Measurements from ENCODE around the gene ITPRIPL2.

The ITPRIPL2 gene

DNA sequence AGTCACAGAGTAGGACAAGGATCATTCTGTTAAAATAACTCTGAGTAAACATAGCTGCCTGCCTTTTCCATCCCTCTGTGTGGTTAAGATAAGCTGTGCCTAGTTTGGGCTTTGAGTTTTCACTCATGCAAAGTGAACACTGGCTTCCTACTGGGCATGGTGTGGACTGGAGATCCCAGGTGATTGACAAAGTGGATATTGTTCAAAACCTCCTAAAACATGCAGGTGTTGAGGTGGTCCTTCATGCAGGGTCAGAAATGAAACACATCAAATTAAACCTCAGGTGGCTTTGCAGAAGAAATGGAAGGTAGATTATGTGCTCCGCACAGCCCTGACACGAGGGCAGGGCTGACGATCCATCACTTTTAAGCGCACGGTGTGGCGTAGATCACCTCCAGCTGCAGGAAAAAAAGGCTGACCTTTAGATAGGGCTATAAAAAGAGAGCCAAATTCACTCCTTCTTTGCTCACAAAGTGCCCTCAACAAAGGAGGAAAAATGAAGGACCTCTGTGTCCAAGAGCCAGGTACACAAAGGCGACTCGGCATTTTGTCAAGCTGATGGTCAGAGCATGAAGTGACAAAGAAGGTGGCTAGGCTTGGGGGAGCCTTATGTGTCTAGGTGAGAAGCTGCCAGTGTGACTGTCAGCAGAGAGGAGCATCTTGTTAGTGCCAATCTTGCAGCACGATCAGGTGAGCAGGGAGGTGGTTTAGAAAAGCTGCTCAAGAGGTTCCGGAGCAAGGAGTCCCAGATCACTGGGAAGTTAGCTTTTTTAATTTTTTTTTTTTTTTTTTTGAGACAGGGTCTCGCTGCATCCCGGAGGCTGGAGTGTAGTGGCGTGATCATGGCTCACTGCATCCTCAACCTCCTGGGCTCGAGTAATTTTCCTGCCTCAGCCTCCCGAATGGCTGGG lies 19.9 kb upstream of the ITPRIPL2 start:
- DNase-seq = no peak

DNA sequence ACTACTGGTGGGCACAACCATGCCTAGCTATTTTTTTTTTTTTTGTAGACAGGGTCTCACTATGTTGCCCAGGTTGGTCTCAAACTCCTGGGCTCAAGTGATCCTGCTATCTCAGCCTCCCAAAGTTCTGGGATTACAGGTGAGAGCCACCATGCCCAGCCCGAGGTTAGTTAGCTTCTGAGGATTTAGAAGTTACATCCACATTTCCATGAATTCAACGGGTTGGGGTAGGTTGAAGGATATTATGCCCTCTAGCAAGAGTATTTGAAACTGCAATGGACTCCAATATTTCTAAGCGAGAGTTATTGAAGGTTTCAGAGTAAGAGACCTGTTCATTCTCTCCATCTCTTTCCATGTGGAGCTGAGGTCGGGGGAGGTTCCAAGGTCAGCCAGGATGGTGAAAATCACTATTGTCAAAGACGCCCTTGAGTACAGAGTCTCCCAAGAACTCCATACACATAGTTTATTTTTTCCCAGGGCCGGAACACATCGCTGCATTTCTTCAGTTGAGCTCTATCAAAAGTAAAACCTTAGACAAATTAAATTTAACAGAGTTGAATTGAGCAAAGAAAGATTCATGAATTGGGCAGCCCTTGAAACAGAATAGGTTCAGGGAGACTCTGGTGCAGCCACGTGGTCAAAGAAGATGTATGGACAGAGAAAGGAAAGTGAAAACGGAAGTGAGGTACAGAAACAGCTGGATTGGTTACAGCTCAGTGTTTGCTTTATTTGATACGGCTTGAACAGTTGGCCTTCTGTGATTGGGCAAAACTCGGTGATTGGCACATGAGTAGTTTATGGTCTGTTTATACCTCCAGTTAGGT lies 19.0 kb upstream of the ITPRIPL2 start:
- DNase-seq = no peak

DNA sequence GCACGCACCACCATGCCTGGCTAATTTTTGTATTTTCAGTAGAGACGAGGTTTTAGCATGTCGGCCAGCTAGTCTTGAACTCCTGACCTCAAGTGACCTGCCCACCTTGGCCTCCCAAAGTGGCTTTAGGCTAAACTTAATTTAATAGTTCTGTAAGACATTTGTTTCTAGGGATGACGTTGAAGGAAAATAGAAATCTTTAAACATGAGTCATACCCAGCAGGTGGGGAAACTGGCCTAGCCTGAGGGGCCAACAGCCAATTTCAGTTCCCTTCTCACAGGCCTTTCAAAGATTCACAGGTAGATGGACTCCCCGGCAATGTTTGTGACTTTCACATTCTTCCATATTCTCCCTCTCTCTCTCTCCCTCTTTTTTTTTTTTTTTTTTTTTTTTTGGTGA lies 18.1 kb upstream of the ITPRIPL2 start:
- no peak for DNase-seq

DNA sequence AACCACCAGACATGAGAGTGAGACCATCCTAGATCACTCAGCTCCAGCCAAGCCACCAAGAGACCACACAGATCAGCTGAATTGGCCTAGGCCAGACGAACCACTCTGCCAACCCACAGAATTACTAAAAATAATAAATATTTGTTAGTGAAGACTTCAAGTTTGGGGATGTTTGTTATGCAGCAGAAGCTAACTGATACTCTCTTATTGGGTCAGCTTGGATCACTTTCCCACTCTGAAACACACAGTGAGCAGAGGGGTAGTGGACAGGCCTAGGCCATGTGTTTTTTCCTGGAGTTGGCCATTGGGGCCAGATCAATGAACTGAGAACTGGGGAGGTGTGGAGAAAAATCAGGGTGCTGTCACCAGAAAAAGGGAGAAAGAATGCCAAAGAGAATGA lies 15.6 kb upstream of the ITPRIPL2 start:
- no peak for DNase-seq

DNA sequence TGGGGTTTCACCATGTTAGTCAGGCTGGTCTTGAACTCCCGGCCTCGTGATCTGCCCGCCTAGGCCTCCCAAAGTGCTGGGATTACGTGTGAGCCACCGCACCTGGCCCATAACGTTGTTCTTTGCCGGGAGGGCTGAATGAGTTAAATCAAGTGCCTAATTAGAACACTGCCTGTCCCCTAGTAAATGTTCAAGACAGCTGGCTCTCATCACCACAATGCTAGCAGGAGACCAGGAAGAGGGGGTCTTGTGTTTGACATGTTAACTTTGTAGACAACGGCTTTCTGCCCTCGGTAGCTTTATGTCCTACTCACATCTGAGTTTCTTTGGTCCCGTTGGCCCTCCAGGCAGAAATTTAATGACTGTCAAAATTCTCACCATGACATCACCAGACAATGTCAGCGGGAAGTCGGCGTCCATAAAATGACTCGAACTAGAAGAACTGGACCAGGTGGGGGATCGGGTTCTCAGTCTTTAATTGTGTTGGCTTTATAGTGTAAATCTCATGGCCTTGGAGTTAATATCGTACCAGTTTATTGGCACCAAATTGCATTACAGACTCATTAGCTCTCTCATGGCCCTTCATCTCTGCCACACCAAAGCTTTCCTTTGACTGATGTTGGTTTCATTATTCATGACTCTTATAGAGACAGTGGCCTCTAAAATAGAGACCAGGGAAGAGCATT lies 11.4 kb upstream of the ITPRIPL2 start:
- DNase-seq = no peak

DNA sequence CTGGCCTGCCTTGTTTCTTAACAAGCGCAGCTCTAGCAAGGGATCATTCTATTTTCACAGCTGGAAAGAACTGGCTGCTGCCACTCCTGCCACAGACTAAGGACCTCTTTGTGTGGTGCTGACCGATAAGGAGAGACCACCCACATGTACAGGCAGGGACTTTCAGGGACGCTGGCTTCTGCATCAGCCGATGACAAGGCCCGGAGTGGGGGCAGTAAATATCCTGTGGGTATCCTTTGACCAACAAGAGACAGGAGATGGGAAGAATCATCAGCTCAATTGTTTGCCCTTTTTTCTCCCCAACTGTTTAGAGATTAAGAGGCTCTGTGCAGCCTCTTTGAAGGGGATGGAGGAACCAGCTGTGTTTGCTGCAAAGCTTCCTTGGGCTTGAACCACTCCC lies 9.2 kb upstream of the ITPRIPL2 start:
- no peak for DNase-seq

DNA sequence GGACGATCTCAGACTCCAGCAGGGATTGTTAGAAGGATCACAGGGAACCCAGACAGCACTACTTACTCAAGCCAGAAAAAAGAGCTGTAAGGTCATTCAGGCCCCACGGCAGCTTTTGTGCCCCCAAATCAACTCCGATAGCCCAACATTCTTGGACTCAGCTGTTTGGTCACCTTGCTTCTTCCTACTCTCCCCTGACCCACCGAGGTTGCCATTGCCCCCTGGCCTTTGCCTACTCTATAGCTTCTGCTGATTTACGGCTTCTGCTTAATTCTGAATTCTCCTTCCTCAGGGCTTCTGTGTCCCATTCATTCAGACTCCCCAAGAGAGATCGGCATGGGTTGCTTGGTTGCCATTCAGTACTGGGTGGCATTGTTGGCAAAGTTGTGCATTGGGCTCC lies 8.6 kb upstream of the ITPRIPL2 start:
- no peak for DNase-seq

DNA sequence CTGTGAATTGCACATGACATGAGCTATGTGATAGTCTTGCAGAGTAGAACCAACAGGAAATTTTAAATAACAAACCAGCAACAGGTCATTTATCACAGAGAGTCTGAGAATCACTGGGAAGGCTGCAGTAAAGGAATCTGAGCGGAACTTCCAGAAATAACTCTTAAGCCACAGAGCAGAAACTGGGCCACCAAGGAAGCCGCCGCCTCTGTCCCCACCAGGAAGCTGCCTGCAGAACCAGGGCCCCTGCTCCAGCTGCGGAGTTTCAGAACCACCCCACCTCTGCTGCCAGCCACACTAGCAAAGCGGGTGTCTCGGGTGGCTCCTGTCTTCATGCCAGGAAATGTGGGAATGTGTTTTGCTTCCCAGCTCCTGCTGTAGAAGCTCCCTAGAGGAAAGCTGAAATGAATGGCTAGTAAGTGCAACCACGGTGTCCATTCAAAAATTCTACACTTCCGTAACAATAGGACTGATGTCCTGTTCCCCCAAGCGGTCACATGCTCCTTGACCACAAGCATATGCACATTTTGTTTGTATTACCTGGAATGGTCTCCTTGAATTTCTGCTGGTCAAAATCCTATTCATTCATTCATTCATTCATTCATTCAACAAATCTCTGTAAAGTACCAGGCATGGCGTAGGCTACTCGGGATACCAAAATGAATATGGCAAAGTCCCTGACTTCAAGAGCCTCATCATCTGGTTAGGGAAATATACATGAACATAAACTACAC lies 7.7 kb upstream of the ITPRIPL2 start:
- DNase-seq = no peak

DNA sequence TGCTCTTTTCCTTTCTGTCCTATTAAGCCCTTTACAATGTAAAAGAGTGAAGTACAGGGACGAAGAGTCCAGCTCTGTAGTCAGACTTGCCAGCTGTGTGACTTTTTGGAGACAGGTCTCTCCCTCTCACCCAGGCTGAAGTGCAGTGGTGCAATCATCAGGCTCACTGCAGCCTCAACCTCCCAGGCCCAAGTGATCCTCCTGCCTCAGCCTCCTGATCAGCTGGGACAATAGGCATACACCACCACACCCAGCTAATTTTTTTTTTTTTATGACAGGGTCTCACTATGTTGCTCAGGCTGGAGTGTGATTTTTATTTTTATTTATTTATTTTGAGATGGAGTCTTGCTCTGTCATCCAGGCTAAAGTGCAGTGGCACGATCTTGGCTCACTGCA lies 7.1 kb upstream of the ITPRIPL2 start:
- DNase-seq = no peak

DNA sequence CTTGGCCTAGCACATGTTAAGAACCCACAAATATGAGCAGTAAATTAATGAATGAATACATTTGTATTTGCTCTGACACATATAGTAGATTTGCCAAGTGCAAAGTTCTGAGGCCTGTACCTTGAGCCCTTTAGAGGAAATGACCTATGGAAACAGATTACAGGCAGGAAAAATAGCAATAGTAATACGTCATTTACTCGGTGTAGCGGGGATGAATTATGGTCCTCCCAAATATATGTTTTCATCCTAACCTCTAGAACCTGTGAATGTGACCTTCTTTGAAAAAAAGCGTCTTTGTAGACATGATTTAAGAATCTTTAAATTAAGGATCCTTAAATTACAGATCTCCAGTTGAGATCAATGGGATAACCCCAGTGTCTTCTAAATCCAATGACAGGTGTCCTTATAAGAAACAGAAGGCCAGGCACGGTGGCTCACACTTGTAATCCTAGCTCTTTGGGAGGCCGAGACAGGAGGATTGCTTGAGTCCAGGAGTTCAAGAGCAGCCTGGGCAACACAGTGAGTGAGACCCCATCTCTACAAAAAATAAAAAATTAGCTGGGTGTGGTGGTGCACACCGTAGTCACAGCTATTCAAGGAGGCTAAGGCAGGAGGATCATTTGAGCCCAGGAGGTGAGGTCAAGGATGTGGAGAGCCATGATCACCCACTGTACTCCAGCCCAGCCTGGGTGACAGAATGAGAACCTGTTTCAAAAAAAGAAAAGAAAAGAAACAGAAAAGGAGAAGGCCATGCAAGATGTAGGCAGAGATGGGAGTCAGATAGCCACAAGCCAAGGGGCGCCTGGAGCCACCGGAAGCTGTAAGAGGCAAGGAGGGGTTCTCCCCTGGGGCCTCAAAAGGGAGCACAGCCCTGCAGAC lies 5.1 kb upstream of the ITPRIPL2 start:
- DNase-seq = no peak

DNA sequence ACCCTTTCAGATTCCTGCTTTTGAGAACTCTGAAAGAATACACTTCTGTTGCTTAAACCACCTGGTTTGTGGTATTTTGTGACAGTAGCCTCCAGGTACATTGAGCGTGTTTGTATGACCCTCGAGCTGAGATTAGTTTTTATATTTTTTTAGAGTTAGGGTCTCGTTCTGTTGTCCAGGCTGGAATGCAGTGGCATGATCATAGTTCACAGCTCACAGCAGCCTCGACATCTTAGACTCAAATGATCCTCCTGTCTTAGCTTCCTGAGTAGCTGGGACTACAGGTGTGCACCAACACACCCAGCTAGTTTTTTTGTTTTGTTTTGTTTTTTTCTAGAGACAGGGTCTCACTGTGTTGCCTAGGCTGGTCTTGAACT lies 4.5 kb upstream of the ITPRIPL2 start:
- DNase-seq = no peak

DNA sequence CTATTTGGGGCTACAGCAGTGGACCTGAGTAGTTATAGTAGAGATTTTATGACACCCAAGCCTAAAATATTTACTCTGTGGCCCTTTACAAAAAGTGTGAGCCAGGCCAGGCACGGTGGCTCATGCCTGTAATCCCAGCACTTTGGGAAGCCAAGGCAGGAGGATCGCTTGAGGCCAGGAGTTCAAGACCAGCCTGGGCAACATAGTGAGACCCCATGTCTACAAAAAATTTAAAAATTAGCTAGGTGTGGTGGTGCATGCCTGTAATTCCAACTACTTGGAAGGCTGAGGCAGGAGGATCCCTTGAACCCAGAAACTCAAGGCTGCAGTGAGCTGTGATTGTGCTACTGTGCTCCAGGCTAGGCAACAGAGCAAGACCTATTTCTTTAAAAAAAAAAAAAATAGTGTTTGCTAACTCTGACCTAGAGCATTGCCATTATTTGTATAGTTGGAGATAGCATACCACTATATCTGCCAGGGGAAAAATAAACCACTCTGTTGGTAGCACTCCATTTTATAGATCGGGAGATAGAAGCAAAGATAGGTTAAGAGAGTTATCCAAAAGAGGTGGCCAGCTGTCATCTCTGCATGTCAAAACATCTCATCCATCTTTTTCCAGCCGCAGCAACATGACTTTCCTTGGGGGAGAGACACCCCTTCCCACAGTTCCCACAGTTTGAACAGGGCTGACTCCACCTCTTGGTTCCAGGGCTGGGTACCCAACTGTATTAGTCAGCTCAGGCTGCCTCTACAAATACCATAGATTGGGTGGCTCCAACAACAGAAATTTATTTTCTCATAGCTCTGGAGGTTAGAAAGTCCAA lies 3.0 kb upstream of the ITPRIPL2 start:
- no peak for DNase-seq

DNA sequence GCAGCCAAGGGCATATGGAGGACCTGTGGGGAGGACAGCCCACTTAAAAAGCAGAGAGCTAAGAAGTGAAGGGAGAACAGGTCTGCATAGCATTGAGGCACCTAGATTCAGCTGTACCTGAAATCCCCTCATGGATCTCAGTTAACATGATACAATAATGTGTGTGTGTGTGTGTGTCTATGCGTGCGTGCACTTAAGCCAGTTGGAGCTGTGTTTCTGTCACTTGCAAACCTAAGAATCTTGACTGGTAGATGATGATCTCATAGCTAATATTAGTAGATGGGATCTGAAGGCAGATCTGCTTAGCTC lies 1.7 kb upstream of the ITPRIPL2 start:
- no peak for DNase-seq

DNA sequence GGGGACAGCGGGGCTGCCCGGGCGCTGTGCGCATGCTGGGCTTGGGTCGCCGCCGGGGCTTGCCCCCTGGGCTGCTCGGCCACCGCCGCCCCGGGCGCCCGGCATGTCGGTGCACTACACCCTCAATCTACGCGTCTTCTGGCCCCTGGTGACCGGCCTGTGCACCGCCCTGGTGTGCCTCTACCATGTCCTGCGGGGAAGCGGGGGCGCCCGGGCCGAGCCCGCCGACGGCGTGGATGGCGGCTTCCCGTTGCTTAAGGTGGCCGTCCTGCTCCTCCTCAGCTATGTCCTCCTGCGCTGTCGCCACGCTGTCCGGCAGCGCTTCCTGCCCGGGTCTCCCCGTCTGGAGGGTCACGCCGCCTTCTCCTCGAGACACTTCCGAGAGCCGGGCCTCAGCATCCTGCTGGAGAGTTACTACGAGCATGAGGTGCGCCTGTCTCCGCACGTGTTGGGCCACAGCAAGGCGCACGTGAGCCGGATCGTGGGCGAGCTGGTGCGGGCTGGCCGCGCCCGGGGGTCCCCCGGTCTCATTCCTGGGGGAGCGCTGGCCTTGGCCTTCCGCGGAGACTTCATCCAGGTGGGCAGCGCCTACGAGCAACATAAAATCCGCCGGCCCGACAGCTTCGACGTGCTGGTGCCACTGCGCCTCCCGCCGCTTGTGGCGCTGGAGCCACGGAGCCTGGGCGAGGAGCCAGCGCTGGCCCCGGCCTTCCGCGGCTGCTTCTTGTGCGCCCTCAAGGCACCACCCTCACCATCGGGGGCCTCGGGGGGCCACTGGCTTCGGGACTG lies 789 bp downstream of the ITPRIPL2 start:
- peak; percentile 60 for DNase-seq

DNA sequence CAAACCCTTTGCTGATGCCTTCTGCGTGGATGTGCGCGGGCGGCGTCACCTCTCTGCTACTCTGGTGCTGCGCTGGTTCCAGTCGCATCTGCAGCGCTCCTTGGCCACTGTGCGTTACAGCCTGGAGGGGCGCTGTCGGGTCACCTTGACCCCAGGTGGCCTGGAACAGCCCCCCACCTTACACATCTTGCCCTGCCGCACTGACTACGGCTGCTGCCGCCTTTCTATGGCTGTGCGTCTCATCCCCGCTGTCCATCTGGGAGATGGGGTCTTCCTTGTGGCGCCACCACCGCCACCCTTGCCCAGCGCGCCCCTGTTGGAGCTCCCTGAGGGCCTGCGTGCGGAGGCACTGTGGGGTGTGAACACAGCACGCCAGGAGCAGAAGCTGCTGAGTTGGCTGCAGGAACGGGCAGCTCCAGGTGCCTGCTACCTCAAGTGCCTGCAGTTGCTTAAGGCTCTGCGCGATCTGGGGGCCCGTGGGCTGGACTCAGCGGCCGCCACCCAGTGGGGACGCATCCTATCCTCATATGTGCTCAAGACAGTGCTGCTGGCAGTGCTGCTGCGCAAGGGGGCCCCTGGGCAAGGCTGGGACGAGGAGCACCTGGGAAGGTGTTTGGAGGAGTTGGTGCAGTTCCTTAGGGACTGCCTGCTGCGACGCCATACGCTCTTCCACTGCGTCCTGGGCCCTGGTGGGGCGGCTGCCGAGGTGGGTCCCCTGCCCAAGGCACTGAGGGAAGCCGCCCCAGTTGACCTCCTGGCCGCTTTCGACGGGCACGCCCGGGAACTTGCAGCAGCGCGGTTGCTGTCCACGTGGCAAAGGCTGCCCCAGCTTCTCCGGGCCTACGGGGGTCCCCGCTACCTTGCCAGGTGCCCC lies 1.6 kb downstream of the ITPRIPL2 start:
- DNase-seq = no peak

DNA sequence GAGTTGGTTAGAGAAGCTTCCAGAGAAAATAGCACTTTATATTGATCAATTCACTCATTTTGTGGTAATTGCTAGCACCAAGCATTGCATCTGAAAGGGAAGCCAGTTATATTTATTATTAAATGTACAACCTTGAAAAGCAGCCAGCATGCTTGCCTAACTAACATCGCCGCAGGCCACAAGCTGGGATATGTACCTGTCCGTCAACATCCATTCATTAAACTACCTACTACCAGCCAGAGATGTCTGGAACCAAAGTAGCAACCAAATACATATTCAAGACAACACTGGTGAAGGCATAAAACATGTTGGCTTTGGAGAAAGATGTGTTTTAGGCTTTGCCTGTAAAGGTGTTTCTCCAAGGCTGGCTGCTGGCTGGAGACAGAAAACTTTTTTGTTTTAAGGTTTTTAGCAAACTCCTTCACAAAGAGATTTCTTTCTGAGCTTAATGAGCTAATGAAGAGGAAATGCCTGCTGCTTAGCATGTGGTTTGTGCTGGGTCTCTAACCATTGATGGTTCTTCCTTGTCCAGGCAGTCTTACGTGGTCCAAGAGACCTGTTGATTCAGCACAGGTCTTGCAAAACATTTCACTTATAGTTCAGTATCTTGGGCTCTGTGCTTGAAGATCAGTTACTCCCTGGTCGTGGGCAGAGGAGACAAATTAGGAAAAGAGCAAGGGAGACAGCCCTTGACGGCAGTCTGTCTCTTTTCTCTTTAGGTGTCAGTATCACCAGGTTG lies 3.1 kb downstream of the ITPRIPL2 start:
- peak; percentile 40 for DNase-seq

DNA sequence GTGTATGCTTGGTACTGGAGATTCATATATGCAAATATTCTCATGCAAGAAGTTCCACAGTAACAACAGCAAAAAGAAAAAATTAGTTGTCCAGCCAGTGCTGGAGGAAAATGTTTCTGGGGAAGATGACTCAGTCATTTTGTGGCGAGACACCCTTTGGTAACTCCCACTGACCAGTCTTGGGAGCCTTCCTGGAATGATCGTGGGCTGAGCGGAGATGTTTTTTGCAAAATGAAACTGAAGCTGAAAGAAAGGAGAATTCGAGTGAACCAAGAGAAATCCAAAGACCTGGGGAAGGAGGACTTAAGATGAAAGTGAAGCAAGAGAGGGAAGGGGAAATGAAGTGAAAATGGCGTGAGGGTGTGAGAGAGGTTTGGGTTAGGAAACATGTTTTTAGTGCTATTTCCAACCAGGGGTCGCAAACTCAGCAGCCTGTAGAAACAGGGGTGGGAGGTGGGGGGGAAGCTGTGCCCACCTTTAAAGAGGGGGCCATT lies 5.2 kb downstream of the ITPRIPL2 start:
- DNase-seq = peak; percentile 93

DNA sequence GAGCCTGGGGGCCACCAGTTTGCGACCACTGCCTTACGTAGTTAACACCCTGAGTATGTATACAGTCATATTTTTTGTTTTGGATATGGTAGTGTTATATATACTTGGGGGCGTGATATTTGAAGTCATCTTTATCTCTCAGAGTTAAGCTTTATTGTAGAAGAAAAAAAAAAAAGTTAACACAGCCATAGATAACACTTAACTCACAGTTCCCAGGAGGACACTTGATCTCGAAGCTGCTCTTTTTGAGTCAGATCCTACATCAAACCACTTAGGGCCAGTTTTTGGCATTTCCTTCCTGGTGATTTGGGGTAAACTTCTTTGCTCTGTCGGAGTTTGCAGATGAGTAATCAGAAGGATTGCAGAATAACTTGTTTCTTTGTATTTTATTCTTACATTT lies 5.8 kb downstream of the ITPRIPL2 start:
- DNase-seq = peak; percentile 84

All from fibroblast of upper back skin (primary cell).